MM.1S (cell line): ENCODE results near the gene ADAM10.

Source experiments
- EZH2 ChIP-seq: fragments of 300-600 bp; sonication (generic); optimal IDR thresholded peaks from 2 replicates; pipeline ENCODE3; 2017; ENCODE audit warnings: low read depth, mild to moderate bottlenecking, antibody characterized with exemption, low read length, mixed read lengths
- EZH2phosphoT487 ChIP-seq: fragments of 300-600 bp; sonication (generic); IDR thresholded peaks from 2 replicates; pipeline ENCODE4 v1.6.1; 2018; ENCODE audit warnings: antibody characterized with exemption, low read length
- TF ChIP-seq, protein P1 (sequence below): fragments of 300-600 bp; sonication (generic); IDR thresholded peaks from 2 replicates; pipeline ENCODE4 v1.5.1; 2016; ENCODE audit warnings: antibody characterized with exemption, low read length, mixed read lengths

DNA sequence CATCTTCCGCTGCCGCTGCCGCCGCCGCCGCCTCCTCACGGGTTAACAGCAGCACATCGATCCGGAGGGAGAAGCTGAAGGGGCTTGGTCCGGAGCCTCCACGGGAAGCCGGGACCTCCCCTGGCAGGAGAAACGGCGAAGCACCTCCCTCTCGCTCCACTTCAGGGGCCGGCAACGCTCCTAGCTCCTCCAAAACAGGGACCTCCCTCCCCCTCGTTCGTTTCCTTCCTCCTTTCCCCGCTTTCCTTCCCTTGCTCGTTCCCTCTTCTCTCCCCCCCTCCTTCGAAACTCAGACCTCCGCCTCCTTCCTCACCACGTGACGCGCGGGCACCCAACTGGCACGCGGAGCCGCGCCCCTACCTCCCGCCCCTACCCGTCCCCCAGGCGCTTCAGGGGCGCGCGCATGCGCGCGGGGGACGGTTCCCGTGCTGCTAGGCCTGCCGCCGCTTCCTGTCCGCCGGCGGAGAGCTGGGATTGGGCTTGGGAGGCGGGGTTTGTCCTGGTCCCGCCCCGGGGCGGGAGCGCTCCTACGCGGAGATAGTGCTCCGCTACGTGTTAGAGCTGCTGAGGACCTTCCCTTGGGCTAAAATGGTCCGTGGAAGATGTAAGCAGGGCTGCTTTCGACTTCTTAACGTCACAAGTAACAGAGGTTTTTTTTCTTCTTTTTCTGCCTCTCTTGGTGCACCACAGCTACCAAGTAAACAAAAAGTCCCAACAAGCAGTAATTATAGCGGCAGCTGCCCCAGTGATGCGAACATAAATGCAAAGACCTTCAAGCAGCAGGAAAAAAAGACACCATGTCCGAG is at the start of gene ADAM10:
- TF ChIP-seq, protein P1, sequence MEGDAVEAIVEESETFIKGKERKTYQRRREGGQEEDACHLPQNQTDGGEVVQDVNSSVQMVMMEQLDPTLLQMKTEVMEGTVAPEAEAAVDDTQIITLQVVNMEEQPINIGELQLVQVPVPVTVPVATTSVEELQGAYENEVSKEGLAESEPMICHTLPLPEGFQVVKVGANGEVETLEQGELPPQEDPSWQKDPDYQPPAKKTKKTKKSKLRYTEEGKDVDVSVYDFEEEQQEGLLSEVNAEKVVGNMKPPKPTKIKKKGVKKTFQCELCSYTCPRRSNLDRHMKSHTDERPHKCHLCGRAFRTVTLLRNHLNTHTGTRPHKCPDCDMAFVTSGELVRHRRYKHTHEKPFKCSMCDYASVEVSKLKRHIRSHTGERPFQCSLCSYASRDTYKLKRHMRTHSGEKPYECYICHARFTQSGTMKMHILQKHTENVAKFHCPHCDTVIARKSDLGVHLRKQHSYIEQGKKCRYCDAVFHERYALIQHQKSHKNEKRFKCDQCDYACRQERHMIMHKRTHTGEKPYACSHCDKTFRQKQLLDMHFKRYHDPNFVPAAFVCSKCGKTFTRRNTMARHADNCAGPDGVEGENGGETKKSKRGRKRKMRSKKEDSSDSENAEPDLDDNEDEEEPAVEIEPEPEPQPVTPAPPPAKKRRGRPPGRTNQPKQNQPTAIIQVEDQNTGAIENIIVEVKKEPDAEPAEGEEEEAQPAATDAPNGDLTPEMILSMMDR = no peak
- TF ChIP-seq EZH2 = no peak
- no peak for TF ChIP-seq EZH2phosphoT487
